Measurements from ENCODE around the gene NDUFAF4.

- TF ChIP-seq CTCF (IDR thresholded peaks at IDR 0.05) (no peak), POLR2AphosphoS5 (IDR thresholded peaks at IDR 0.05) (no peak), POLR2A (IDR thresholded peaks at IDR 0.05) (no peak), EP300 (IDR thresholded peaks at IDR 0.05) (no peak)
Measured at GRCh38 chr6:96917098-96917497, 19.4 kb upstream of the NDUFAF4 start.

All from stomach (tissue), 4 donors.